Measurements from ENCODE around the gene FAM163B.

DNA sequence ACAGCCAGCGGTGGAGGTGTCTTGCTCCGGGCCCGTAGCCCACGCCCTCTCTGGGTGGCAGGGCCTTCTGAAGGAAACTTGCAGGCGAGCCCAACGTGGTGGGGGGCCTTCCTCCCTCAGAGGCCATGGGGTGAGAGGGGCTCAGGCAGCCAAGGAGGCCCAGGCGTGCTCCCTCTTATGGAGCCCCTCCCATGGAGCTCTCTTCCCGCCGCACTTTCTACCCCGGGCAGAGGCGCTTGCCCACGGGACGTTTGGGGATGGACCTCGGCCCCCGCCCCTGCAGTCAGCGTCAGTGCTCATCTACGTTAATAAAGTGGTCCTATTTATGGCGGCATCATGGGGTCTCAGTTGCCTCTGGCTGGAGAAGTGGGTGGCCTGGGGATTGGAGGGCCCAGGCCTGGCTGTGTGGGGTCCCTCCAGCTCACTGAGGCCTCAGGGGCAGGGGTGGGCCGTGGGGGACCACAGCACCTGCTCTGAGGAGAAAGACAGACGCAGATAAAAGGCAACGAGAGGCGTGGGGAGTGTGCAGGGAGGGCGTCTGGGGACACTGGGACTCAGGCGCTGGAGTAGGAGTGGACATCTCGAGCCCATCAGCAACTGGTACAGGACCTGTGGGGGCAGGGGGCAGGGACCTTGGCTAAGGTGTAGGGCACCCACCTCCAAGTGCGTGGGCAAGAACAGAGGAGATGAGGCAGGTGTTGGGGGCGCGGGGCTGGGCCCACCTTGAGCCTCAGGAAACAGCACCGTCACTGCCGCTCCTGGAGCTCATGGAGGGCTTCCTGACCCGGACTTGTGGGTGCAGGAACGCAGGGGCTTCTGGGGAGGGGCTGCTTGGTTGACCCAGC is 33.8 kb downstream of the FAM163B start:
- TF ChIP-seq, protein P1, sequence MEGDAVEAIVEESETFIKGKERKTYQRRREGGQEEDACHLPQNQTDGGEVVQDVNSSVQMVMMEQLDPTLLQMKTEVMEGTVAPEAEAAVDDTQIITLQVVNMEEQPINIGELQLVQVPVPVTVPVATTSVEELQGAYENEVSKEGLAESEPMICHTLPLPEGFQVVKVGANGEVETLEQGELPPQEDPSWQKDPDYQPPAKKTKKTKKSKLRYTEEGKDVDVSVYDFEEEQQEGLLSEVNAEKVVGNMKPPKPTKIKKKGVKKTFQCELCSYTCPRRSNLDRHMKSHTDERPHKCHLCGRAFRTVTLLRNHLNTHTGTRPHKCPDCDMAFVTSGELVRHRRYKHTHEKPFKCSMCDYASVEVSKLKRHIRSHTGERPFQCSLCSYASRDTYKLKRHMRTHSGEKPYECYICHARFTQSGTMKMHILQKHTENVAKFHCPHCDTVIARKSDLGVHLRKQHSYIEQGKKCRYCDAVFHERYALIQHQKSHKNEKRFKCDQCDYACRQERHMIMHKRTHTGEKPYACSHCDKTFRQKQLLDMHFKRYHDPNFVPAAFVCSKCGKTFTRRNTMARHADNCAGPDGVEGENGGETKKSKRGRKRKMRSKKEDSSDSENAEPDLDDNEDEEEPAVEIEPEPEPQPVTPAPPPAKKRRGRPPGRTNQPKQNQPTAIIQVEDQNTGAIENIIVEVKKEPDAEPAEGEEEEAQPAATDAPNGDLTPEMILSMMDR (IDR thresholded peaks at IDR 0.05) = no peak
- TF ChIP-seq EZH2 (IDR thresholded peaks at IDR 0.05; ENCODE audit: borderline replicate concordance, insufficient read depth, low read depth, low read length, poor library complexity, severe bottlenecking) = no peak
